DND-41 (cell line): ENCODE data around the gene ZDHHC11.

ENCODE experiments used
- CTCF ChIP-seq: IDR thresholded peaks from 2 replicates; pipeline ENCODE4 v1.5.1; 2012; ENCODE audit warnings: borderline replicate concordance, low read length, moderate library complexity, mild to moderate bottlenecking; ENCODE audit not compliant: poor library complexity, severe bottlenecking; ENCODE audit errors: extremely low read depth
- EZH2 ChIP-seq: IDR thresholded peaks from 3 replicates; pipeline ENCODE4 v1.6.1; 2012; ENCODE audit warnings: borderline replicate concordance, low read depth, mild to moderate bottlenecking, moderate library complexity, low read length, inconsistent platforms; ENCODE audit not compliant: severe bottlenecking

- TF ChIP-seq CTCF (no peak), EZH2 (no peak)
These were observed 16.6 kb upstream of the ZDHHC11 start for GRCh38 chr5:867300-867870.
